Adrenal gland (tissue), 19 donors: ENCODE data around the gene FIP1L1. TPM values are rescaled to one million over a fixed set of nuclear protein-coding genes. Genes with fewer than 3 reads are reported as not detected.
A peak's percentile ranks its signal among the peaks of the same experiment; 100 is the strongest.
"Not testable (repeated sequence)": the region's sequence is repeated elsewhere in the genome, so short reads cannot be mapped to it uniquely, and the experiment has no call there.

ENCODE experiments used
- DNase-seq, 7 donors: peaks; one replicate each; pipeline ENCODE4 v3.0.0-alpha.2; 2019 to 2020
- H3K27ac ChIP-seq, 5 donors: fragments of 200-600 bp; sonication (generic) in 4 of 5; 1 replicate in 3 of 5; 2 replicates in 2 of 5; pipeline versions ENCODE4 v1.5.1 to v1.8.0; 2016 to 2020; ENCODE audit warnings: mild to moderate bottlenecking in 1 of 5
- H3K27me3 ChIP-seq: fragments of 200-600 bp; 2 replicates; pipeline ENCODE4 v1.8.0; 2021
- H3K36me3 ChIP-seq, 2 donors: fragments of 200-600 bp; replicated peaks in 1 of 2; 1 replicate in 1 of 2; 2 replicates in 1 of 2; pipeline versions ENCODE4 v1.5.1 to v1.8.0; 2018 to 2022
- H3K4me1 ChIP-seq, 2 donors: fragments of 200-600 bp; replicated peaks in 1 of 2; 1 replicate in 1 of 2; 2 replicates in 1 of 2; pipeline versions ENCODE4 v1.5.1 to v1.8.0; 2018 to 2021
- H3K4me3 ChIP-seq, 4 donors: fragments of 200-600 bp; sonication (generic) in 3 of 4; one replicate each; pipeline ENCODE4 v1.5.1; 2016 to 2018
- H3K9me3 ChIP-seq, 3 donors: fragments of 200-600 bp; sonication (generic) in 1 of 3; replicated peaks in 1 of 3; 1 replicate in 2 of 3; 2 replicates in 1 of 3; pipeline versions ENCODE4 v1.5.1 to v1.8.0; 2016 to 2021
- CTCF ChIP-seq, 6 experiments: fragments of 450-650 bp in 4 of 6; fragments of 200-600 bp in 2 of 6; sonication (generic) in 1 of 6; IDR thresholded peaks; 1 replicate in 5 of 6; 2 replicates in 1 of 6; pipeline versions ENCODE4 v1.5.1 to v1.8.0; 2016 to 2021; ENCODE audit warnings: antibody characterized with exemption in 6 of 6, mild to moderate bottlenecking in 2 of 6, moderate library complexity in 1 of 6
- POLR2A ChIP-seq, 2 donors: fragments of 450-650 bp; IDR thresholded peaks; one replicate each; pipeline ENCODE4 v1.6.1; 2017; ENCODE audit warnings: antibody characterized with exemption in 2 of 2, mild to moderate bottlenecking in 2 of 2, moderate library complexity in 1 of 2
- WGBS, 4 donors: extraction: QIAGEN DNeasy Blood & Tissue Kit in 2 of 4; methylation state at CpG; one replicate each; pipeline versions ENCODE4 v1.1.5 to v1.1.7; 2013 to 2017; 5-methylcytosine and 5-hydroxymethylcytosine counted together
- intact Hi-C, 2 donors: fragments of 100-400 bp; cut with DNase I; formaldehyde crosslinking; loops; one replicate each; pipeline versions ENCODE4 v1.14.1 to v1.15.0; 2022 to 2023
- long read RNA-seq, 10 donors: library from polyadenylated mRNA in 3 of 10; unstranded in 2 of 10; stranded (forward) in 1 of 10; transcript quantifications; one replicate each; pipeline ENCODE4 v2.0.0 and lab custom pipeline, GENCODE V29; 2021 to 2026
- polyA plus RNA-seq, 3 donors: library from polyadenylated mRNA; stranded (reverse); fragments of 200-250 nt in 2 of 3; fragments of 350-450 nt in 1 of 3; fragmentation: Illumina TruSeq in 1 of 3; extraction: RNeasy Lipid Tissue Mini Kit (QIAGEN cat#74804) in 1 of 3; gene quantifications; one replicate each; pipeline ENCODE4 v1.2.3, GENCODE V29; 2013 to 2014
- total RNA-seq, 9 donors: library from RNA; depleted of rRNA in 4 of 9; stranded (reverse); fragments of >200 nt in 4 of 9; fragments of 120-200 nt in 1 of 9; fragmentation: NEBNext Ultra II Directional in 1 of 9; extraction: Animal tissue kit (Norgen Biotek cat#: 25700) in 1 of 9; gene quantifications; one replicate each; pipeline versions ENCODE4 v1.1.0 to v1.2.4, GENCODE V29; 2013 to 2023
- donor health status: healthy with polysubstance abuse.
- donor health status: Bipolar disorder and iron deficiency.
- donor health status: DM: yes; HTN: yes; CAD: no.
- donor health status: DM: no; HTN: no; CAD: no.
- donor health status: DM: no; HTN: no; CAD: no.
- donor health status: DM: yes; HTN: yes; CAD: no.

FIP1L1 gene, protein sequence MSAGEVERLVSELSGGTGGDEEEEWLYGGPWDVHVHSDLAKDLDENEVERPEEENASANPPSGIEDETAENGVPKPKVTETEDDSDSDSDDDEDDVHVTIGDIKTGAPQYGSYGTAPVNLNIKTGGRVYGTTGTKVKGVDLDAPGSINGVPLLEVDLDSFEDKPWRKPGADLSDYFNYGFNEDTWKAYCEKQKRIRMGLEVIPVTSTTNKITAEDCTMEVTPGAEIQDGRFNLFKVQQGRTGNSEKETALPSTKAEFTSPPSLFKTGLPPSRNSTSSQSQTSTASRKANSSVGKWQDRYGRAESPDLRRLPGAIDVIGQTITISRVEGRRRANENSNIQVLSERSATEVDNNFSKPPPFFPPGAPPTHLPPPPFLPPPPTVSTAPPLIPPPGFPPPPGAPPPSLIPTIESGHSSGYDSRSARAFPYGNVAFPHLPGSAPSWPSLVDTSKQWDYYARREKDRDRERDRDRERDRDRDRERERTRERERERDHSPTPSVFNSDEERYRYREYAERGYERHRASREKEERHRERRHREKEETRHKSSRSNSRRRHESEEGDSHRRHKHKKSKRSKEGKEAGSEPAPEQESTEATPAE
- total RNA-seq: 10 to 100 TPM; 28.5 to 77.9 (median 59.5) TPM
- 10 to 100 TPM; 44.3 to 76.0 (median 66.2) TPM for polyA plus RNA-seq
- long read RNA-seq, donor 1, partial matches to known transcripts: 5 of 8 reads
- long read RNA-seq, donor 1, other reads (novel, unspliced or antisense): 0 of 8 reads
- long read RNA-seq, donor 2, partial matches to known transcripts: 0 of 5 reads
- long read RNA-seq, donor 2, other reads (novel, unspliced or antisense): 0 of 5 reads
- long read RNA-seq, donor 3, partial matches to known transcripts: 0 of 3 reads
- long read RNA-seq, donor 3, other reads (novel, unspliced or antisense): 0 of 3 reads
- long read RNA-seq, donor 4, partial matches to known transcripts: 3 of 40 reads
- long read RNA-seq, donor 4, other reads (novel, unspliced or antisense): 31 of 40 reads
- long read RNA-seq, donor 5, transcript FIP1L1-203 (18 exons, 2,180 nt): major isoform, 7 of 97 reads
- long read RNA-seq, donor 5, partial matches to known transcripts: 1 of 97 reads
- long read RNA-seq, donor 5, other reads (novel, unspliced or antisense): 83 of 97 reads
- long read RNA-seq, donor 6, partial matches to known transcripts: 4 of 22 reads
- long read RNA-seq, donor 6, other reads (novel, unspliced or antisense): 16 of 22 reads
- long read RNA-seq, donor 7, partial matches to known transcripts: 0 of 1 reads
- long read RNA-seq, donor 7, other reads (novel, unspliced or antisense): 0 of 1 reads
- long read RNA-seq, donor 8, partial matches to known transcripts: 5 of 7 reads
- long read RNA-seq, donor 8, other reads (novel, unspliced or antisense): 0 of 7 reads
- long read RNA-seq, donor 9, partial matches to known transcripts: 0 of 2 reads
- long read RNA-seq, donor 9, other reads (novel, unspliced or antisense): 0 of 2 reads
- long read RNA-seq, donor 10, partial matches to known transcripts: 0 of 1 reads
- long read RNA-seq, donor 10, other reads (novel, unspliced or antisense): 0 of 1 reads

GRCh38 chr4:53377319-53378170 is at the start of gene FIP1L1:
Gene FIP1L1, plus strand, starts transcription at chr4:53377641. Its CDS starts 198 bp downstream, at chr4:53377839.
- WGBS, 4 donors: 0 to 1% (median 1%) methylated on average over 38 to 85 of the region's 85 CpGs
- Histone ChIP-seq H3K36me3 (peaks cover 0 to 5% of the 10 kb centered on the region in 2 donors), H3K27ac (peak within 1 kb of the TSS; percentile 68 to 89 (median 78)), H3K4me1 (peaks cover 16 to 36% of the 10 kb centered on the region in 2 donors), H3K4me3 (peak within 1 kb of the TSS; percentile 60 to 95 (median 76)), H3K9me3 (no peaks in the 10 kb centered on the region), H3K27me3 (no peaks in the 10 kb centered on the region)
- peak; percentile 95 to 98 (median 97) for DNase-seq
- intact Hi-C loops: no loop called here
- TF ChIP-seq CTCF (IDR thresholded peaks at IDR 0.05) (peak in 1 of 6 experiments; percentile 5), POLR2A (IDR thresholded peaks at IDR 0.05) (peak; percentile 73 to 86)

- H3K27ac ChIP-seq, H3K4me3 ChIP-seq, H3K36me3 ChIP-seq, H3K27me3 ChIP-seq, intact Hi-C loops, DNase-seq, H3K9me3 ChIP-seq, H3K4me1 ChIP-seq: not testable (repeated sequence)
- WGBS, 4 donors: 95 to 98% (median 96%) methylated on average over 6 of the region's 6 CpGs
Measured at GRCh38 chr4:53334916-53335315, 42.5 kb upstream of the FIP1L1 start.

GRCh38 chr4:53340145-53340544 is 37.3 kb upstream of the FIP1L1 start:
- H3K27ac ChIP-seq, H3K4me1 ChIP-seq, H3K9me3 ChIP-seq, DNase-seq, H3K27me3 ChIP-seq, H3K36me3 ChIP-seq, H3K4me3 ChIP-seq, intact Hi-C loops: not testable (repeated sequence)
- WGBS, 4 donors: 90 to 98% (median 96%) methylated on average over 11 to 12 of the region's 12 CpGs

GRCh38 chr4:53346392-53346791 is 31.0 kb upstream of the FIP1L1 start:
- intact Hi-C loops, DNase-seq, H3K27me3 ChIP-seq, H3K9me3 ChIP-seq, H3K36me3 ChIP-seq, H3K4me3 ChIP-seq, H3K27ac ChIP-seq: not testable (repeated sequence)
- 90 to 100% (median 97%) methylated on average over 2 of the region's 2 CpGs for WGBS, 4 donors
- H3K4me1 ChIP-seq: peaks cover 9 to 14% of the 10 kb centered on the region in 2 donors
